GM12873 (cell line): Measurements from ENCODE around the gene ASCC3.

Source experiments
- TF ChIP-seq, protein P1 (sequence below): IDR thresholded peaks from 2 replicates; pipeline ENCODE4 v1.5.1; 2012; ENCODE audit warnings: low read depth, mild to moderate bottlenecking, moderate library complexity, low read length, control low read depth; ENCODE audit not compliant: insufficient read depth; ENCODE audit errors: missing control alignments

The ASCC3 gene

GRCh38 chr6:100856146-100856545 lies 25.0 kb downstream of the ASCC3 start:
- TF ChIP-seq, protein P1, sequence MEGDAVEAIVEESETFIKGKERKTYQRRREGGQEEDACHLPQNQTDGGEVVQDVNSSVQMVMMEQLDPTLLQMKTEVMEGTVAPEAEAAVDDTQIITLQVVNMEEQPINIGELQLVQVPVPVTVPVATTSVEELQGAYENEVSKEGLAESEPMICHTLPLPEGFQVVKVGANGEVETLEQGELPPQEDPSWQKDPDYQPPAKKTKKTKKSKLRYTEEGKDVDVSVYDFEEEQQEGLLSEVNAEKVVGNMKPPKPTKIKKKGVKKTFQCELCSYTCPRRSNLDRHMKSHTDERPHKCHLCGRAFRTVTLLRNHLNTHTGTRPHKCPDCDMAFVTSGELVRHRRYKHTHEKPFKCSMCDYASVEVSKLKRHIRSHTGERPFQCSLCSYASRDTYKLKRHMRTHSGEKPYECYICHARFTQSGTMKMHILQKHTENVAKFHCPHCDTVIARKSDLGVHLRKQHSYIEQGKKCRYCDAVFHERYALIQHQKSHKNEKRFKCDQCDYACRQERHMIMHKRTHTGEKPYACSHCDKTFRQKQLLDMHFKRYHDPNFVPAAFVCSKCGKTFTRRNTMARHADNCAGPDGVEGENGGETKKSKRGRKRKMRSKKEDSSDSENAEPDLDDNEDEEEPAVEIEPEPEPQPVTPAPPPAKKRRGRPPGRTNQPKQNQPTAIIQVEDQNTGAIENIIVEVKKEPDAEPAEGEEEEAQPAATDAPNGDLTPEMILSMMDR, result no peak

DNA sequence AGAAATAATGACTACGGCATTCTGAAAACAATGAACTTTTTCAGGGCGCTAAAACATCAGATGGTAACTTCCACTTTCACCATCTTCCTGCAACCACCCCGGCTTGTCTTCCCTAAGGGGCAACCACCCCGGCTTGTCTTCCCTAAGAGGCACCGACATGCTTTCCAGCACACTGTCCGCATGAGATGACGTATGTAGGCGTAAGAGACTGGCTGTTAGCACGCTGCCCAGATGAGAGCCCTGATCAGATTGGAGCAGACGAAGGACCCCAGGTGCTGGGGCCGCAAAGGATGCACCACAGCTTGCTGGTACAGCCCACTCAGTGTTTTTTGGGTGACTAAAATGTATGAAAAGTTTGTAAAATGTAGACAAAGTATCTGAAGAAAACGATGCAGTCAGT lies 29.3 kb downstream of the ASCC3 start:
- TF ChIP-seq, protein P1, result no peak

DNA sequence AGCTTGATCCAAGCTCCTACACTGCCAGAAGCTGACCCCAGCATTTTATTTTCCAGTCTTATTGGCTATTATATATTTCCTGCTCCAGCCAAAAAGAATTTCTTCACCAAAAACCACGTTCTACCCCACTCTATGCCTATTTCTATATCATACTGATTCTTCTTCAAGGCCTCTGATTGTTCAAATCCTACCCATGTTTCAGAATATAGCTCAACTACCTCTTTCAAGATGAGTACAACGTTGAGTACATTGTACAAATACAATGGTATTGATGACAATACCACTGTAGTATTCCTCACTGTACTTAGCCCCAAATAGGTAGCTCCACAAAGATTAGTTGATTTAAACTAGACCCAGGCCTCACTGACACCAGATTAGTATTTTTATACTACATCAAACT lies 31.0 kb downstream of the ASCC3 start:
- TF ChIP-seq, protein P1, result no peak

DNA sequence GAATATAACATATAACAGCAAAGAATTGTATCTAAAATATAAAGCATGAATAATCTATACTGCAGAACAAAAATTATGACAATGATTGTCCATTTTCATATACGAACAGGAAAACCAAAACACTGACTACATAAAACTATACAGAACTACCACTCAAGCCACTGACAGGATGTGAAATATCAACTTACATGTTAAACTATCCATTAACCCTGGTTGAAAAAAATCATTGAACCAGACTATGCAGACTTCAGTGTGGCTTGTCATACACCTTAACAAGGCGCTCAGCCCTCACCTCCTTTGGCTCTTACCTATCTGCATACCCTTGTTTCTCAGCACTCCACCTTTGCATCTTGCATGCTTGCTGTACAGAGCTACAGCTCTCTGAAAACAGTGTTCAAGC lies 34.9 kb downstream of the ASCC3 start:
- TF ChIP-seq, protein P1, result no peak

DNA sequence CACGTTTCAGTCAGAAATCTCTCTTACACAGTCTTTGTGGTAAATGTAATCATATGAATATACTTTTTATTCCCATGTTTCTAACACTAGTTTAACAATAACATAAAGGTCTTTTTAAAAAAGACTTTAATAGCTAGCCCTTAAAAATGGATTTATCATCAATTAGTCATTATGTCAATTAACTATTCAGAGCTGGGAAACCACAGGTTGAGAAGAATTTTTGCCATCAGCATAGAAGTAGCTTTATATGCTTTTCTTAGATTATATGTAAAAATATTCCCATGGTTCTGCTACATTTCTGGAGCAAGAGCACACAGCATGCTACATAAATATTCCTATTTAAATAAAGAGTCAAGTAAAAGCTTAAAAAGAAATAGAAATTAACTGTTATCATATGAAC lies 35.5 kb downstream of the ASCC3 start:
- TF ChIP-seq, protein P1, result no peak

DNA sequence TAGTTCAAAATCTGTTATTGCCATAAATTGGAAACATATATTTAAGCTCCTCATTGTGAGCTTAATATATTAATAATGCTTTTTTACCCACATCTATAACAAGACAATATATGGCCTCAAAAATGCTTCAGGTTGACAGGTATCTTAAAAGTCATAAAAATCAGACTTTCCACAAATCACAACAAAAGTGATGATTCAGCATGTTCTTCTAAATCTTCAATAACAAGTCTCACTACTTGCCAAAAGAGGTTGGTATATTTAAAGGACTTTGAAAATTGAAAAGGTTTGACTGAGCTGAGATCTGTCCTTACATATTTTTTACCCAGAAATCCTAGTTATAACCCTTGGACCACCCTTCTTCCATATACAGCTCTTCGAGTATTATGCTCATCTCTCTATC lies 41.7 kb downstream of the ASCC3 start:
- TF ChIP-seq, protein P1, result no peak

GRCh38 chr6:100838011-100838410 lies 43.1 kb downstream of the ASCC3 start:
- TF ChIP-seq, protein P1, result no peak

DNA sequence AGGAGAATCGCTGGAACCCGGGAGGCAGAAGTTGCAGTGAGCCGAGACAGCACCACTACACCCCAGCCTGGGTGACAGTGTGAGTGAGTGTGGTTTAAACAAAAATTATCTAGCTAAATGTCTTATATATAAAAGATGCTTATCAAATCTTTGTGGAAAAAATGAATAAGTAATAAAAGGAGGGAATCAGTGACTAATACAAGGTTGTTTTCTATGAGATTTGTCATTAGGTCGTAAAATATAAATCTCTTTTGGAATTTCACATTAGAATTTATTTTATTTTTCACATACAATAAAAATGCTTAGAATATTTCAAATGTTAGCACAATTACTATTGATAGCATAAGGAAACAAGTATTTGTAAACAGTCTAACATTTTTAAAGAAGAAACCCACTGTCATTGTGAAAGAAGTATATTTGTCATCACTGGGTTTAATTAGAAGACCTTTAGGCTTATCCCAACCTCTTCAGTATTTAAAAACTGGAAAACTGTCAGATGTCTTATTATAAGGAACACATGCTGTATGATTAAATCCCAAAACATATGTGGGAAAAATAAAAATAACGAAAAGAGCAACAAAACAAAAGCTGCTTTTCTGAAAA lies 47.1 kb downstream of the ASCC3 start:
- TF ChIP-seq, protein P1, result no peak
